Ammon's horn (tissue), 1 donor: ENCODE measurements around the gene KLF3.
"Not testable (repeated sequence)": the region's sequence is repeated elsewhere in the genome, so short reads cannot be mapped to it uniquely, and the experiment has no call there.

ENCODE experiments used
- DNase-seq: peaks from one replicate; pipeline ENCODE4 v3.0.0-alpha.2; 2016; ENCODE audit warnings: low spot score

Gene KLF3

DNA sequence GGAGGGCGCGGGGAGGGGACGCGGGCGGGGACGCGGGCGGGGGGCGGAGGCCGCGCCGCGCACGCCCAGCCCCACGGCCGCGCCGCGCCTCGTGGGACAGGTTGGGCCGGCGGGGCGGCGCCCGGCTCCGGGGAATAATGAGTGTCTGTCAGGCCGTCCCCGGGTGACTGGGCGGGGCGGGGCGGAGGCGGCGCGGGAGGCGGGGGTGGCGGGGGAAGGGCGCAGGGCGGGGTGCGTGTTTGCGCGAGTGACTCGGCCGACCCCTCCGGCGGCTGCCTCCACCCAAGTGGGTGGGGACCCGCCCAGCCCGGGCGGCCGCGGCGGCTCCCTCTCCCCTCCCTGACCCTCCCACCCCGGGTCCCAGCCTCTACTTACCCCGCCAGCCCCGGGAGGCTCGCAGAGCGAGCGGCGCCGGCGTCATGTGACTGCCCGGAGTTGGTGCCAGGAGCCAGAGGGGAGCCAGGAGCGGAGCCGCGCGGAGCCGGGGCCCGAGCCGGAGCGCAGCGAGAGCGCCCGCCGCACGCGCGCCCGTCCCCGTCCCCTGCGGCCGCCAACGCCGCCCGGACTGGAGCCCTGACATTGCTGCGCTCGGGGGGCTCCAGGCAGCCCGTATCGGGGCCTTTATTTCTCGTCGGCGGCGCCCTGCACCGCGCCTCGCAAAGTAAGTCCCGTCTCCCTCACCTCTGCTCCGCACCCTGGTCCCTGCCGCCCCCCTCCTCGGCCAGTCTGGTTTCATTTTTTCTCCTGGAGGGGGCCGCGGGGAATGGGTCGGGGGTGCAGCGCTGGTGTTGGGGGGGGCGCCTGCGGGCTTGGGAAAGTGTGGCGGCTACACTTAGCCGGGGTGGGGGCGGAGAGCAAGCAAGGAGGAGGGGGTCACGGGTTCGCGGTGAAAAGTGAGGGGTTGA, at the start of gene KLF3:
Gene KLF3, plus strand, starts transcription at position 399 of the 905 bp plus-strand sequence. CDS start 16,427 bp downstream, outside the sequence.
- peak; percentile 93 for DNase-seq

DNA sequence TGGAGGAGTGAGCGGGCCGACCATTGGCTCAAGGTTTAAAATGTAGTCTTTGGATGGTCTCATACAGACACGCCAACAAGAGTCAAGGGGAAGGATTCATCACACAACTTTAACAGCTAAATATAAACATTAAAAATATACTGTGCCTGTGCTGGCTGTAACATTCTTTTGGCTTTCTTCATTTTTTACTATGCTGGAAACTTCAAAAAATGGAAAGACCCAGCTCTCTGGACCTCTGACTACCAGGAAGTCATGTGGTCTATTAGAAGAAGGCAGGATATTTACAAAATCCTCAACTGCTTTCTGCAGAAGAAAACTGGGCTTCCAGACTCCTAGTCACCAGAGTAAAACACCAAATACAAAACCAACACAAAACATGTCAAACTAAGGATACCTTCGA, 49.8 kb upstream of the KLF3 start:
- no peak for DNase-seq

GRCh38 chr4:38615847-38616246, 48.2 kb upstream of the KLF3 start:
- no peak for DNase-seq

DNA sequence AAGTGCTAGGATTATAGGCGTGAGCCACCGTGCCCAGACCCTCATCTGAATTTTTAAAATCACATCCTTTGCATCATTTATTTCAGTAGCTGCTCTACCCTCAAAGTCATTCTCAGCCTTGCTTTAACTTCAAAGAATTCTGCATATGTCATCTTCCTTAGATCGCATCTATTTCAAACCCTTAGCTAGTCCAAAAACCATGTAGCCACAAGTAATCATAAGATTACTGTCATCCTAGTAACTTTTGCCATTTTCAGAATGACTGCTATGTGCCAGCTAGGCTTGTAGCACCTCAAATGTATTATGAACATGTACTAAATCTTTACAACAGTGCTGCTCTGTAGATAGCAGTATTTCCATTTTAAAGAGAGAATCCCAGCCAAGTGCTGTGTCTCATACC, 45.5 kb upstream of the KLF3 start:
- no peak for DNase-seq

GRCh38 chr4:38619316-38619715, 44.7 kb upstream of the KLF3 start:
- DNase-seq, result no peak

DNA sequence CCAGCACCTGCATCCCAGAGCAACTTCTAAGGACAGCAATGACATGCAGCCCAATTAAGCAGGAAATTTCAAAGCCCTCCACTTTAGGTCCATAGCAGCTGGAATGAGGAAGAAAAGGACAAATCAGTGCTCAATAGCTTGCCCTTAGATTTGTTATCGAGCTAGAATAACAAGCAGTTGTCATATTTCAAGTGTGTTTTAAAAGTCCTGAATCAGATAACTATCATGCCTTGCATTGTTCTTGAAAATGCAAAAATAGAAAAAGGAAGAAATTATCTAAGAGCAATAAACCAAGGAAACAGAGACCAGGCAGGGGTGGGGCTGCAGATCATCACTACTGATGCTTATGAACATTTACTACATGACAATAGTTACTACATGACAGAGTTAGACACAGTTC, 43.9 kb upstream of the KLF3 start:
- DNase-seq, result no peak

- DNase-seq, result no peak
Observed at GRCh38 chr4:38620527-38621027, 43.4 kb upstream of the KLF3 start.

DNA sequence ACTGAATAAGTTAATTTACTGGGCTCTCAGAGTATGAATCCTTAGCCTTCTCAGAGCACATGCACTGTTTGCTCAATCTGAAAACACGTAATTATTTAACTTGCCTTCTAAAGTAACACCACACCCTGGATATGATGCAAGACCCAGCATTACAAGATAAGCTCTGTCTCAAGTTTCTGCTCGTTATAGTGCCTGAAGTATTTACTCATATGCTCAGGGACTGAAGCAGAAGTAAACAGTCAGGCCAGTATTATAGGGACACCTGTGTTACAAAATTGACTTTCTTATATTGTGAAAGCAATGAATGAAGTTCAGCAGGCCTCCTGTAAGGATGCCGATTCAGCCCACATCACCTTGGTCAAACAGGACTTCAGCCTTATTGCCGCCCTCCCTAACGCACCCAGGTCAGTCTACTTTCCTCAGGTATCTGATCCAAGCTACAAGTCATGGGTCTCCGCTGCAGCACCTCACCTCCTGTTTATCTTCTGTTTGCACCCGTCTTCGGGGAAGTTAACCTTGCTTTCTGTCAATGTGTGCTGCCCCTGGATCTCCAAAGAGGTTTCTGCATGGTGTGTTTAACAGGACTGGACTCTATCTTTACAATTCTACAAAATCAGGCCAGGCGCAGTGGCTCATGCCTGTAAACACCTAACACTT, 42.8 kb upstream of the KLF3 start:
- no peak for DNase-seq

DNA sequence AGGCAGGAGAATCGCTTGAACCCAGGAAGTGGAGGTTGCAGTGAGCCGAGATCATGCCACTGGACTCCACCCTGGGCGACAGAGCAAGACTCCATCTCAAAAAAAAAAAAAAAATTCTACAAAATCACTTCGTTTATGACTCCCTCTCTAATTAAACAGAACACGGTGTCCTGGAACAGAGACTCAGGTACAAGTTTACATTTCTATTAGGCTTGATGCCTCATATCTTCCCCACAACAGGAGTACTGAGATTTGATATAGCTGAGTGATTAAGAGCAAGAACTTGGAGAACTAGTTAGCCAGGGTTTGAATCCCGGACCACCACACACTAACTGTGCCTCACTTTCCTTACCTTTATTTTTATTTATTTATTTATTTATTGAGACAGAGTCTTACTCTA, 42.2 kb upstream of the KLF3 start:
- no peak for DNase-seq

DNA sequence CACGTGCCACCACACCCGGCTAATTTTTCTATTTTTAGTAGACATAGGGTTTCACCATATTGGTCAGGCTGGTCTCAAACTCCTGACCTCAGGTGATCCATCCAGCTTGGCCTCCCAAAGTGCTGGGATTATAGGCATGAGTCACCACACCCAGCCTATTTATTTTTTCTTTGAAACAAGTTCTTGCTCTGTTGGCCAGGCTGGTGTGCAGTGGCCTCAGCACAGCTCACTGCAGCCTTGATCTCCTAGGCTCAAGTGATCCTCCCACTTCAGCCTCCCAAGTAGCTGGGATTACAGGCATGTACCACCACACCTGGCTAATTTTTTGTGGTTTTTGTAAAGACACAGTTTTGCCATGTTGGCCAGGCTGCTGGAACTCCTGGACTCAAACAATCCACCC, 41.7 kb upstream of the KLF3 start:
- DNase-seq, result not testable (repeated sequence)

DNA sequence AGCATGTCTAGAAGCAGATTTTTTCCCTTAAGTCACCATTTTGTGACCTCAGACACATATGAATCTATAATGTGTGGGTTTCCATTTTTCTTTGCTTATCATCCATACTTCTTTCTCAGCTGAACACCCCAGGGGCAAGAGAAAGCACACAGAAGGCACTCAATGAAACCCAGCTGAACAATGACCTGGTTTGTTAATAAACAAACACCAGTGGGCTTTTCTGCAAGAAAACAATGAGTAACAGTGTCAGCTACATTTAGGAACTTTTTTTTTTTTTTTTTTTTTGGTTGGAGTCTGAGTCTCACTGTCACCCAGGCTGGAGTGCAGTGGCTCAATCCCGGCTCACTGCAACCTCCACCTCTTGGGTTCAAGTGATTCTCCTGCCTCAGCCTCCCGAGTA, 40.7 kb upstream of the KLF3 start:
- DNase-seq, result peak; percentile 49

GRCh38 chr4:38624311-38624710, 39.7 kb upstream of the KLF3 start:
- no peak for DNase-seq

GRCh38 chr4:38625508-38625907, 38.5 kb upstream of the KLF3 start:
- DNase-seq, result no peak

DNA sequence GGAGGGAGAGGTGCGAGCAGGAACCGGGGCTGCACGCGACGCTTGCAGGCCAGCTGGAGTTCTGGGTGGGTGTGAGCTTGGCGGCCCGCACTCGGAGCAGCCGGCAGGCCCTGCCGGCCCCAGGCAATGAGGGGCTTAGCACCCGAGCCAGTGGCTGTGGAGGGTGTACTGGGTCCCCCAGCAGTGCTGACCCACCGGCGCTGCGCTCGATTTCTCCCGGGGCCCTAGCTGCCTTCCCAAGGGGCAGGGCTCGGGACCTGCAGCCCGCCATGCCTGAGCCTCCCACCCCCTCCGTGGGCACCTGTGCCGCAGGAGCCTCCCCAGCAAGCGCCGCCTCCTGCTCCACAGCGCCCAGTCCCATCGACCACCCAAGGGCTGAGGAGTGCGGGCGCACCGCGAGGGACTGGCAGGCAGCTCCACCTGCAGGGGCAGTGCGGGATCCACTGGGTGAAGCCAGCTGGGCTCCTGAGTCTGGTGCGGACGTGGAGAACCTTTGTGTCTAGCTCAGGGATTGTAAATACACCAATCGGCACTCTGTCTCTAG, 37.0 kb upstream of the KLF3 start:
- not testable (repeated sequence) for DNase-seq

GRCh38 chr4:38630519-38630918, 33.5 kb upstream of the KLF3 start:
- no peak for DNase-seq

DNA sequence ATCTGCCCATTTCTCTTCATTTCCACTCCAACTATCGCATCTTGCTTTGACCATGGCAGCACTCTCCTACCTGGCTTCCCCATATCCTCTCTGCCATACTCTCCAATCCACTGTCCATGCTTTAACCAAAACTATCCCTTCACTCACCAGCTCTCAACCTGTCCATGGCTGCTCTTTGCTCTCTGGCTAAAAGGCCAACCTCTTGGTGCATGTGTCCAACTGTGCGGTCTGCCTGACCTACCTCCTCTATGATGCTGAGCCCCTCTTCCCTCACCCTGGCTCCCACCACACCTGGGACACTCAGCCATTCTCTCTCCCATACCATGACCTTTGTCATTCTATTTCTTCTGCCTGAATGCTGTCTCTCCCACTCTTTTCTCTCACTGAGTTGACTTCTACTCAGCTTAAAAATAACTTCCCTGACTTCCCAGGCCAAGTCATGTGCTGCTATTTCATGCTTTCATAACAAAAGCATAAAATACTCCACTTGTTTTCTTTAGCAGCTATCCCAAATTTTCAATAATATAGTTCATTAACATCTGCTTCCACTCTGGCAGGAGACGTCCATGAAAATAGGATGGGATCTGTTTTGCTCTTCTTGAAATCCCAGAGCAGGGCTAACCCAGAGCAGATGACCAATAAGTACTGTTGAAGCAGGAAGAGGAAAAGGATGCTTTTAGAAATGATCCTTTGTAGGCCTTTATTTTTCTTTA, 29.8 kb upstream of the KLF3 start:
- no peak for DNase-seq

GRCh38 chr4:38639242-38639641, 24.8 kb upstream of the KLF3 start:
- no peak for DNase-seq

- DNase-seq, result no peak
Observed at GRCh38 chr4:38641811-38642210, 22.2 kb upstream of the KLF3 start.

- no peak for DNase-seq
Observed at GRCh38 chr4:38644201-38644600, 19.8 kb upstream of the KLF3 start.

GRCh38 chr4:38647101-38647819, 16.7 kb upstream of the KLF3 start:
- DNase-seq, result no peak

DNA sequence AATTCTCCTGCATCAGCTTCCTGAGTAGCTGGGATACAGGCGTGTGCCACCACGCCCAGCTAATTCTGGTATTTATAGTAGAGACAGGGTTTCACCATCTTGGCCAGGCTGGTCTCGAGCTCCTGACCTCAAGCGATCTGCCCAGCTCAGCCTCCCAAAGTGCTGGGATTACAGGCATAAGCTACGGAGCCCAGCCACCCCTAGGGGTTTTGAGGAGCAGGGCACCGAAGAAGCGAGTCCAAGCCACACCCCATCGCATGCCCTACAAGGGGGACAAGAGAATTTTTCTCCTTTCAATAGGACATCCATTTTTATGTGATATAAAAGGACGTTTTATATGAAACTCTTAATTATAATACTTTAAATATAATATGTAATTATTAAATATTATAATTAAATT, 13.9 kb upstream of the KLF3 start:
- no peak for DNase-seq

DNA sequence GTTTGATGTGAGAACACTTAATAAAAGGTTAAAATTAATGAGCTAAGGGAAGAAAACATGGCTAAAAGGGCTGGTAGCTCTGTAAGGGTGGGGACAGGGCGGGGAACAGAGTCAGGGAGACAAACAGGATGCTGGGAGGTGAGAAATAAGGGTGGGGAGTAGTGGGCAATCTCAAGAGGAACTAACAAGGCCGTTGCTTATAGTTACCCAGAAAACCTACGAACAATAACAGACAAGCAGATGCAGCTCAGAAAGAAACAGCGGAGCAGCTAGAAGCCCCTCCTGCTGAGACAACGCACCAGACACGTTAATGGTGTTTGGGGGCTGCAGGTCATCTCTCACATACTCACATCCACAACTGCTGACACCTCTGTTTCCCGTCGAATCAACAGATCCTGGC, 9.7 kb upstream of the KLF3 start:
- no peak for DNase-seq
